SK-N-MC (cell line): ENCODE data around the gene NOS1AP.
A peak's percentile ranks its signal among the peaks of the same experiment; 100 is the strongest.

Experiments
- DNase-seq: peaks from one replicate; pipeline ENCODE4 v3.0.0-alpha.2; 2011; ENCODE audit warnings: low read depth, low spot score
- H3K27ac ChIP-seq: fragments of 200-600 bp; sonication (generic); 2 replicates; pipeline ENCODE4 v1.5.1; 2016; ENCODE audit warnings: mixed run types
- H3K36me3 ChIP-seq: fragments of 200-600 bp; sonication (generic); 2 replicates; pipeline ENCODE4 v1.6.1; 2017; ENCODE audit warnings: antibody characterized with exemption, low read length, mixed read lengths; ENCODE audit not compliant: insufficient read depth
- H3K4me3 ChIP-seq: fragments of 200-600 bp; sonication (generic); 2 replicates; pipeline ENCODE4 v1.5.1; 2016
- H3K9ac ChIP-seq: fragments of 200-600 bp; sonication (generic); 2 replicates; pipeline ENCODE4 v1.8.0; 2017; ENCODE audit warnings: mixed run types, mixed read lengths; ENCODE audit not compliant: insufficient read length
- H3K9me3 ChIP-seq: fragments of 200-600 bp; sonication (generic); 2 replicates; pipeline ENCODE4 v1.6.1; 2017; ENCODE audit warnings: low read depth, mild to moderate bottlenecking, antibody characterized with exemption, low read length, moderate library complexity, mixed read lengths
- EZH2 ChIP-seq: fragments of 200-600 bp; sonication (generic); IDR thresholded peaks from one replicate; pipeline ENCODE4 v1.6.1; 2017; ENCODE audit warnings: antibody characterized with exemption
- FOXP2 ChIP-seq: optimal IDR thresholded peaks from 2 replicates; pipeline ENCODE3; 2011; ENCODE audit warnings: mild to moderate bottlenecking, moderate library complexity; ENCODE audit not compliant: insufficient read depth; ENCODE audit errors: extremely low read length, control extremely low read depth
- POLR2AphosphoS5 ChIP-seq: IDR thresholded peaks from 2 replicates; pipeline ENCODE4 v1.6.1; 2012; ENCODE audit warnings: mild to moderate bottlenecking, low read depth, low read length, borderline replicate concordance

Gene NOS1AP

DNA sequence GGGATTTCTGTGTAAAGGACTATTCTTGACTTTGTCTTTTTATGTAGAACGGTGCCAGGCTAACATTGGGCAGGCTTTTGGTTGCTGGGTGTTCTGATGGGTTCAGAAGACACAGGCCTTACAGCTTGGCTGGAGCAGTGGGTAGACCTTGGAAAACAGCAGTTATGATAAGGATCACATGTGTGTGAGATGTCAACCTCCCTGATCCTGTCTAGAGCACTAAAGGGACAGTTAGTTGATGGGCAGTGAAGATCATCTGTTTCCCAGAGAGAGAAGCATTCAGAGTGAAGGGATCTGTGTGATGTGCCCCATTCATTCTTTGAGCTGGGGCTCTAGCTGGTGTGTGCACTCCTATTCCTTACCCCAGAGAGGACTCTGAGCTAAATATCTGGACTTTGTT lies 88.0 kb downstream of the NOS1AP start:
- no peak overlapping the region for H3K9ac ChIP-seq
- no peak for DNase-seq
- H3K9me3 ChIP-seq = no peaks in the 10 kb centered on the region
- no peak for TF ChIP-seq EZH2
- no peak for TF ChIP-seq FOXP2
- no peak for TF ChIP-seq POLR2AphosphoS5
- H3K36me3 ChIP-seq = no peaks in the 10 kb centered on the region
- H3K4me3 ChIP-seq = no peak overlapping the region
- no peak overlapping the region for H3K27ac ChIP-seq

DNA sequence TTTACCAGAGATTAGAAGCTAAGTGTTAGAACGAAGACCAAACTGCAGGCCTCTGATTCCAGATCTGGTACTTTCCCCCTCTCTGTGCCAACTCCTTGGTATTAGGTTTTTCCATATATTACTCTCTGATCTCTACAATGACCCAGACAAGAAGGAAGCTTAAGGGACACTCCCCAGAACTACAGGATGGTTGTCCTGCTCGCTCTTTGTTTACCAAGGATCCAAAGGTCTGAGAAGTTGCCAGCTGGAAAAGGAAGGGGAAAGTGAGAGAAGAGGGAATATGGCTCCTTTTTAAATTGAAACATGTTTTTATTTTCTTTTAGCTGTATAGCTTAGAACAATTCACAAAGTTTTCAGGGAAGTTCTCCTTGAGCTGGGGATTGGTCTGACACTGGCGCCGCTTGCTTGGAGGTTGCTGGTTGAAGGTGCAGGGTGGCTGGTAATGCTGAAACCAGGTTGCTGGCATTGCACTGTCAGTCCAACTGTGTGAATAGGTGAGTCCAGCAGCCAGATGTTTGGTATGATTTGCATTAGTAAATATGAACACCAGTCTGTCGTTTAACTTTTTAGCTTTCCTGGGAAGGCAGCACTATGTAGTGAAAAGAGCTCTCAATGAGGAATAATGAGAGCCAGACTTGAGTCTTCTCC lies 89.3 kb downstream of the NOS1AP start:
- H3K4me3 ChIP-seq = no peak overlapping the region
- 0 out of 2 replicates have a peak overlapping the region, but pooled peaks have one; percentile 22 for H3K27ac ChIP-seq
- no peaks in the 10 kb centered on the region for H3K9me3 ChIP-seq
- no peak for DNase-seq
- TF ChIP-seq FOXP2 = no peak
- no peak for TF ChIP-seq EZH2
- no peak for TF ChIP-seq POLR2AphosphoS5
- no peaks in the 10 kb centered on the region for H3K36me3 ChIP-seq
- no peak overlapping the region for H3K9ac ChIP-seq

DNA sequence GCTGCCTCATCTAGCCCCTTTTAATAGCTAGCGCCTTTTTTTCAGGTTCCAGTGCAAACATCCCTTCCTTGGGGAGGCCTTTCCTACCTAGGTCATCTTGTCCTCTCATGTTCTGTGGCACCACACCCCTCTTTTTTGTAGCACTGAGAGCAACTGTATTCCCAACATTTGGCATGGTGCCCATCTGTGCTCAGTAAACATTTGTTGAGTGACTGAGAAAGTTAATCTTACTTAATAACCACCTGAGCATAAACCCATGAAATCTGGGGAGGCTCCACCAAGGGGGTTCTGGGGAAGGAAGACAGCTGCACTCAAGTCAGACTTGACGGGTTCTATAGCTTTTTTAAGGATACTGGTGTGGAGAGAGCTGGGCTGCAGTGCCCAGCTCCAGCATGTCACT lies 90.0 kb downstream of the NOS1AP start:
- TF ChIP-seq EZH2 (no peak), FOXP2 (no peak), POLR2AphosphoS5 (no peak)
- Histone ChIP-seq H3K36me3 (no peaks in the 10 kb centered on the region), H3K4me3 (no peak overlapping the region), H3K9ac (no peak overlapping the region), H3K9me3 (no peaks in the 10 kb centered on the region), H3K27ac (0 out of 2 replicates have a peak overlapping the region, but pooled peaks have one; percentile 22)
- no peak for DNase-seq

DNA sequence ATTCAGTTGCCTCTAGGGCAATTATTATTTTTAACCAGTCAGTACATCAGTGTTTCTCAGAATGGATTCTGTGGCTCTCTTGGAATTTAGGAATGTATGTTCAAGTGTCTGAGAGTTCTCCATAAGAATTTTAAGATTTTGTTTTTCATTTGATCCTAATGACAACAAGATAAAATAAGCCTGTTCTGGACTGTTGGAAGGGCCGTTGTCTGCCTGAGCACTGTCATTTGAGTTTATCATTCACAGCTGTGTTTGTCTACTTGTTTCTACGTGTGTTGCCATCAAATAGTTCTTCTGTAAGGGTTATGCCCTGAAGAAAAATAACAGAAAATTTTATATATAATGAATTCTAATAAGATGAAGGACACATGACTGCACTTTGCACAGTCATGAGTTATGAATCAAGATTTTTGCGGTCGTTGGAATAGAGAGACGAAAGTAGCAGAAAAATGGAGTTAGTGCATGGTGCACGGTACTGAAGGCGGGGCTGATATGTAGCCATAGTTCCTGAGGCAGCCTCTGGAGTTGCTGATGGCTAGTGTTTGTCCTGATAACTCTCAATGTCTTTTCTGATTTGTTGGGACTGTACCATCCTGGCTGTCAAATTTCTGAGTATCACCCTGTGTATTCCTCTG lies 92.5 kb downstream of the NOS1AP start:
- no peaks in the 10 kb centered on the region for H3K9me3 ChIP-seq
- H3K27ac ChIP-seq = no peak overlapping the region; the same call in 1 of the 2 replicates
- H3K9ac ChIP-seq = no peak overlapping the region
- TF ChIP-seq POLR2AphosphoS5 = no peak
- TF ChIP-seq FOXP2 = no peak
- TF ChIP-seq EZH2 = no peak
- no peaks in the 10 kb centered on the region for H3K36me3 ChIP-seq
- DNase-seq = no peak
- peak overlapping the region; percentile 31 for H3K4me3 ChIP-seq

DNA sequence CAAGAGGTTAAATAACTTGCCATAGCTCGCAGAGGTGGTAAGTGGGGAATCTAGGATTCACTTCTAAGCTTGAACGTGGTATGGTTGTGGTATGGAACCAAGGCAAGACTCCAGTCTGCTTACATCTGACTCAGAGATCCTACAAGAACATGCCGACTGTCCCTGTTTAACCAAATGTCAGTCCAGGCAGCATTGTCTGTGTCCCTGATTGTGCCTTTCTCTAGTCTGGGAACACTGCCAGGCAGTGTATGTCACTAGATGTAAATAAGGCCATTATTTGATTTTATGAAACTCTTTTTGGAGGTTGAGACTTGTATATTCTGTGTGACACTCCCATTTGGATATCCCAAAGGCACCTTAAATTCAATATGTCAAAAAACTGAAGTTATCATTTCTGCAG lies 96.0 kb downstream of the NOS1AP start:
- H3K27ac ChIP-seq = no peak overlapping the region
- H3K36me3 ChIP-seq = no peaks in the 10 kb centered on the region
- TF ChIP-seq EZH2 = no peak
- TF ChIP-seq FOXP2 = no peak
- no peak for TF ChIP-seq POLR2AphosphoS5
- H3K4me3 ChIP-seq = no peak overlapping the region
- no peak overlapping the region for H3K9ac ChIP-seq
- DNase-seq = no peak
- H3K9me3 ChIP-seq = no peaks in the 10 kb centered on the region

DNA sequence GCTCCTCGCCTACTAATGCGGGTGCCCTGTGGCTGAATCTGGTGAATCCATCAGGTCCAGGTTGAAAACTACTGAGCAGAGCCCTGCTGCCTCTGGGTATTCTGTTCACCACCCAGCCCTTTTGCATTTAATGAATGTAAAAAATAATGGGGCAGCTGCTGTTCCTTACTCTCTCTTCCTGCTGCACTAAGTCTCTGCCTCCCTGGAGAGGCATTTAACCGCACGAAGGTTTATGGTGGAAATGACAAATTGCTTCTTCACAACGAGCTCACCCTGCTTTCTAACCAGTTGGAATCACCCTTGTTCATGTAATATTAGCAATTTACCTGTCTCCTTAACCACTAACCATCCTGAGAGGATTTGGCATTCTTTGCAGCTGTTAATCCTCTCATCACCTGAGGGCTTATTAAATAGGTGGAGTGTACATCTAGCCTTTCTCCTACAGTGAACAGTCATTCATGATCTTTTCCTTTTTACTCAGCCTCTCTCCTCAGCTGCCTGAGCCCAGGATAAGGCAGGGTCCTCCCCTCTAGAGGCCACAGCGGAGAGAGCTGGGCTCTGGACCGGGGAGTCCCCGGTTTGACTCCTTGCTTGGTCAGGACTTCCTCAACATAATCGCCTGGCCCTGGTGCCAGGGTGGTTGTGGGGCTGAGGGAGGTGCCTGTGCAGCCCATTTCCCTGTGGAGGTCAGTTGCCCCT lies 97.6 kb downstream of the NOS1AP start:
- Histone ChIP-seq H3K4me3 (peak overlapping the region; percentile 26), H3K36me3 (no peaks in the 10 kb centered on the region), H3K27ac (no peak overlapping the region), H3K9me3 (no peaks in the 10 kb centered on the region), H3K9ac (no peak overlapping the region)
- no peak for TF ChIP-seq EZH2
- DNase-seq = peak; percentile 60

DNA sequence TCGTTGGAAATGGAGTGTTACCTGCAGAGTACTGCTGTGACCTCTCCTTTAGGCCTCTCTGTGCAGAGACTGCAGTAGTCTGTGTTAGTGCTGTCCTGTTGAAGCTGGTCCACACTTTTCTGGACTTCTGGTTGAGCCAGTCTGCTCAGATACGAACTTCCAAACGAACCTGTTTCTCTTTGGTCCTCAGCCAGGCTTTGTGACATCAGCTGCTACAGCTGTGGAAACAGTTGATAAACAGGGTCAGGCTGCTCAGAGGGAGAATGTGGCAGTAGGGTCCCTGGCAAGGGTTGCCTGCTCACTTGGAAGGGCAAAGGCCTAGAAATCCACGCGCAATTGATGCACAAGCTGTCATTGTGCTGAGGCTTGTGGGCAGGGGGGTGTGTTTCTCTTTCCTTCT lies 98.8 kb downstream of the NOS1AP start:
- DNase-seq = no peak
- H3K27ac ChIP-seq = peak overlapping the region; percentile 75
- H3K9ac ChIP-seq = no peak overlapping the region
- TF ChIP-seq POLR2AphosphoS5 (no peak), FOXP2 (no peak), EZH2 (no peak)
- H3K4me3 ChIP-seq = peak overlapping the region; percentile 66
- H3K36me3 ChIP-seq = no peaks in the 10 kb centered on the region
- no peaks in the 10 kb centered on the region for H3K9me3 ChIP-seq

DNA sequence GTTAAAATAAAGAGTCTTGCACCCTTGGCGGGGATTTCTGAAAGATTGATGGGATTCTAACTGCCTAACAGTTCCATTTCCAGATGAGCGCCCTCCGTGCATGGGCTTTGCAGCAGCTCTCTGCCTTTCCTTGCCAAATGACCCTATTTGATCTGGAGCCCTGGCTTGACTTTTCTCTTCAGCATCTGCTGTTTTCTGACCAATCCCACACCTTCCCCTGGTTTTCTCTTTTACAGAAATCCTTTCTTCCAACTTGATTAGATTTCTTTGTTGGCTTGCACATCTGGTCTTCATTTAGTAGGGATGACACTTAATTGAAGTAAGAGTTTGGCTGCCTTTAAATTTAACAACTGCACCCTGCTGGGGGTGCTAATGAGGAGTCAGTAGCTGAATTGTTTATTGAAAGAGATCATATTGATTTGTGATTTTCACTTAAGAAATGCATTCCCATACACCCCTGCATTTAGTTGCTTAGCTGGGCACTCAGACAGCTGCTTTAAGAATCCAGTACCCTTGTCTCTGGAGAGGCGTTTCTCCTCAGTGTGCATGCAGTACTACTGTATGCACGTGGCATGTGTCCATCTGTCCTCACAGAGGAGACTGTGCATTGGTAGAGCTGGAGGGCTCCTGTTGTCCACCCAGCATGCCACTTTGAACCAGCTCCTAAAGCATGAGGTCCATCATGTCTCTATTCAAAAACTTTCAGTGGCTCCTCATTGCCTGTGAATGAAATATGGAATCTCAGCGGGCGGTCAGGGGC lies 99.7 kb downstream of the NOS1AP start:
- Histone ChIP-seq H3K4me3 (peak overlapping the region; percentile 66), H3K27ac (peak overlapping the region; percentile 75), H3K9ac (no peak overlapping the region), H3K36me3 (no peaks in the 10 kb centered on the region), H3K9me3 (no peaks in the 10 kb centered on the region)
- peak; percentile 74 for DNase-seq
- TF ChIP-seq POLR2AphosphoS5 (peak; percentile 32; the same call in 1 of the 2 replicates), EZH2 (no peak)
